Pons (tissue), 1 donor: ENCODE results near the gene ZNF48.
A peak's percentile ranks its signal among the peaks of the same experiment; 100 is the strongest.

Experiments used
- DNase-seq: peaks from one replicate; pipeline ENCODE4 v3.0.0-alpha.2; 2016; ENCODE audit warnings: low spot score

ZNF48 gene

DNA sequence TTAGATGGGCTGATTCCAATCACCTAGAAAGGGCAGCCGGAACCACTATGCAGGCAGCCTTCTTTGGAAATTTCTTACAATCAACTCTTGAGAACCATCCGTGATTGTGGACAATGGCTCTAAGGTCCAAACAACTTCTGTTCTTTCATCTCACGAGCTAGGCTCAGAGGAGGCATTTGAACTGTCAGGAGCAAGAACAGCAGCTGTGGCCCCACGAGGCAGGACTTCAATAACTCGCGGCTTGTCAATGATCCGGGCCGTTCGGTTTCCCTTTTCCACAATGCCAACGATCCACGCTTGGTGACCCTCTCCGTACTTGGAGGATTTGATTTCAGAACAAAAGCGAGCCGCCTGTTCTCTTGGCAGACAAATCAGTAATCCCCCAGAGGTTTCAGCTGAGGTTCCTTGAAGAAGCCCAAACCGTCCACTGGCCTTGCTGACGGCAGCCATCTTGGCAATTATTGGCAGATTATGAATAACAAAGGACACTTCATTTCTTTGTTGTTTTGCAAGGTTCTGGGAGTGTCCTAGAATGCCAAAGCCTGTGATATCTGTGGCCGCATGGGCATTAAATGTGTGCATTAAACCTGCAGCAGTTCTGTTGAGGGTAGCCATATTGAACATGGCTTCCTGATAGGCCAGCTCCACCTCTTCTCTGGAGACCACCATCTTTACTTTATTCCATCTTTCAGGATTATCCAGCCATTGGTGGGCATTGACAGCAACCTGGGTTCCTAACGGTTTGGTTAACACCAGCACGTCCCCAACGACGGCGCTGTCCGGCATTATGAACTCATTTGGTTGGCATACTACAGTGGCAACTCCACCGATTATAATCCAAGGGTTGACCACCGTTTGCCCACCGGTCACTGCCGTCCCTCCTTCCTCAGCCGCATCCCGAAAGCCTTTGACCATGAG lies 49.3 kb downstream of the ZNF48 start:
- no peak for DNase-seq

DNA sequence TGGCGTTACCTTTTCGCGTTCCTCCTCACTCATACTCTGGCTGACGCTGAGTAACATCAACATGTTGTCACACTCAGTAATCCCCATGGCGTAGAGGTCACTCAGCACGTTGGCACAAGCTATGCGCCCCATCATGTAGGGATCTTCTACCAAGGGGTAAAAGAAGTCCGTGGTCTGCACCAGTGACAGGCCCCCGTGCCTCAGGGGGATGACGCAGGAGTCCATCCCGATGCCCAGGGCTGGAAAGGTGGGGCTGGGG lies 49.9 kb downstream of the ZNF48 start:
- DNase-seq = no peak

DNA sequence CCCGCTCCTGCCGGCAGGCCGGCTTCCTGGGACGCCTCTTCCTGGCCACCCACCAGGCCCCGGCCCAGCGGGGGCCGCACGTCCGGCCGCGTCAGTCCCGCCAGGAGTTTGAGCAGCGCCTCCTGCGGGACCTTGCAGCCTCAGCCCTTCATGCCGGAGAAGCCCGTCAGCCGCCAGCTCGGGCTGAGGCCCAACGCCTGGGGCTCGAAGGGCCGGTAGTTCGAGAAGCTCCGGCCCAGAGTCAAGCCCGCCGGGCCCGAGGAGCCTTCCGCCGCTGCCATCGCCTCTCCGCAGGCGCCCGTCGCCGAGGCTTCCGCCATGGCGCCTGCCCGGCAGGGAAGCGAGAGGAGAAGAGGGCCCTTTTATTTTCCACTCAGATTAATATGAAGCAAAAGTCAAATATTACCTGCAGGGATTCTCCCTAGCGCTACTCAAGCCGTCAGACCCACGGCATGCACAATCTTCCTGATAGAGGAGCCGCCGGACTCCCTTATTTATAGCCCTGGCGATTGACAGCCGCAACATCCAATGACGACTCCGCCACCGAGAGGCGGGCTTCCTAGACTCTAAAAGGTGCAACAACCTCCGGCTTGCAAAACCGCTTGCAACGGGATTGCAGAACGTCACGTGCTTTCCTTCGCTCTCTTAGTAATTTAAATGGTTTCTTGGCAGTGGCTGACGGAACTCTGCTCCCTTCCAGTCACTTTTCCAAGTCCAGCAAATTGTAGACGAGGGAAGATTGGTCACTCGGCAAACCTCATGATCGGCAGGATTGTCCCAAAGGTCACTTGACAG lies 50.4 kb downstream of the ZNF48 start, which contains the start of gene SEPHS2:
Gene SEPHS2 (minus strand): TSS at position 467 of the 795 bp plus-strand sequence. CDS start 147 bp downstream, at position 320.
- peak; percentile 98 for DNase-seq

DNA sequence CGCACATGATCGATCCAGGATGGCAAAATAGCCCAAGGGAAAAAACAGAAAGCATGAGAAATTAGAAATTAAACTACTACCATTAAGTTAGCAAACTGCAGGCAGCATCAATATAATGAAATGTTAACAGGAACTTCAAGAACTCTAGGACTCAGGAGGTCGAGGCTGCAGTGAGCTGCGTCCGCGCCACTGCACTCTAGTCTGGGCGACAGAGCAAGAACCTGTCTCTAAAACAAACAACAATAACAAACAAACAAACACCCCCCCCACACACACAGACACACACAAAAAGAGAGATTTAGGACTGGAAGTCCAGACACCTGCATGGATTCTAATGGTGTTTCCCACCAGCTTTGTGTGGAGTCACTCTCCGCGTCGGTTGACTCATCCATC lies 51.0 kb downstream of the ZNF48 start:
- DNase-seq = no peak

DNA sequence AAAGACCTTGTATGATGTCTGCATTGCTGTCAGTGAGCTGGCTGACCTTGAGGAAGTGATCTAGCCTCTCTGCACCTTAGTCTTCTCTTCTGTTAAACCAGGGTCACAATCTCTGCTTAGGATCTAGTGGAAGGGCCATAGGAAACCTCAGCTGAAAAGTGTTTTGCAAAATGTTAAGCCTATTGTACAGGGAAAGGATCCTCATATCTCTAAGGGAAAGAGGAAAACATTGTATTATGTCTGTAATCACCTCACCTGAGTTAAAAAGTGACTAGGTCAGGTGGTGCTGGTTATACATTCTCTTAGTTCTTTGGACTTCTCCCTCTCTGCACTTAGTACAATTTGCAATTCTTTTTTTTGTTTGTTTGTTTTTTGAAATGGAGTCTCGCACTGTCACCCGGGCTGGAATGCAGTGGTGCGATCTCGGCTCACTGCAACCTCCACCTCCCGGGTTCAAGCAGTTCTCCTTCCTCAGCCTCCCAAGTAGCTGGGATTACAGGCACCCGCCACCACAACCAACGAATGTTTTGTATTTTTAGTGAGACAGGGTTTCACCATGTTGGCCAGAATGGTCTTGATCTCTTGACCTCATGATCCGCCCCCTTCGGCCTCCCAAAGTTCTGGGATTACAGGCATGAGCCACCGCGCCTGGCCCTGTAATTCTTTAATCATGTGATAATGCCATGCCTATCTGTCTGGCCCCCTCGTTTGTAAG lies 52.4 kb downstream of the ZNF48 start:
- DNase-seq = no peak

DNA sequence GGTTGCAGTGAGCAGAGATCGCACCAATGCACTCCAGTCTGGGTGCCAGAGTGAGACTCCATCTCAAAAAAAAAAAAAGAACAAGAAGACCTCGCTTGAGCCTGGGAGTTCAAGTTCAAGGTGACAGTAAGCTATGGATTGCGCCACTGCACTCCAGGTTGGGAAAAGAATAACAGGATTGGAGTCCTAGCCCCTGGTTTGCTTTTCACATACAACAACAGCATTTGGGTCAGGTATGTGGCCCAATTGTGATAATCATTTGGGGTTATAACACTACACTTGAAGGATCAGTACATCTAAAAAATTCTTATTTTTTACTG lies 53.9 kb downstream of the ZNF48 start:
- no peak for DNase-seq
